GM15510 (cell line): ENCODE measurements around the gene TMX4.

Experiments used
- POLR2A ChIP-seq: IDR thresholded peaks from 3 replicates; pipeline ENCODE4 v1.6.1; 2011; ENCODE audit warnings: borderline replicate concordance; ENCODE audit not compliant: insufficient read length; ENCODE audit errors: extremely low read depth

TMX4 gene

GRCh38 chr20:7940341-7940740 lies 79.2 kb downstream of the TMX4 start, which contains the start of gene HAO1:
HAO1 (minus strand) TSS chr20:7940458; CDS start chr20:7940422, 36 bp downstream.
- no peak for TF ChIP-seq POLR2A

DNA sequence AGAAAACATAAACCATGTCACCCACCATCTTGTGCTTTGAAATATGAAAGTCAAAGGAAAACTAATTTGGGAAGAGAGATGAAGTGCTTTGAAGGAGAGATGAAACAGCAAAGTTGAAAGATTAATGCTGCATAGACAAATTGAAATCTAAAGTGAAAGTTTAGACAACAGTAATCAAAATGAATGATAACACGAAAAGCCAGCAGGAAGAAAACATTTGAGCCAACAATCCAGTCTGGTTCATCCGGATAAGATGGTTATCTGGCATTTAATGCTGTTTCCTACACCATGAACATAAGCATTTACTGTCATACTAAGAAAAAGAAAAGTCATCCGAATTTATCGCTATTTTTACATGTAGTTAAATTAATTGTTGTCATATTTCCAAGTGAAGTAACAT lies 79.9 kb downstream of the TMX4 start:
- TF ChIP-seq POLR2A: no peak

- TF ChIP-seq POLR2A: no peak
These were observed 81.5 kb downstream of the TMX4 start for GRCh38 chr20:7938058-7938457.

GRCh38 chr20:7937328-7937727 lies 82.2 kb downstream of the TMX4 start:
- TF ChIP-seq POLR2A: no peak

DNA sequence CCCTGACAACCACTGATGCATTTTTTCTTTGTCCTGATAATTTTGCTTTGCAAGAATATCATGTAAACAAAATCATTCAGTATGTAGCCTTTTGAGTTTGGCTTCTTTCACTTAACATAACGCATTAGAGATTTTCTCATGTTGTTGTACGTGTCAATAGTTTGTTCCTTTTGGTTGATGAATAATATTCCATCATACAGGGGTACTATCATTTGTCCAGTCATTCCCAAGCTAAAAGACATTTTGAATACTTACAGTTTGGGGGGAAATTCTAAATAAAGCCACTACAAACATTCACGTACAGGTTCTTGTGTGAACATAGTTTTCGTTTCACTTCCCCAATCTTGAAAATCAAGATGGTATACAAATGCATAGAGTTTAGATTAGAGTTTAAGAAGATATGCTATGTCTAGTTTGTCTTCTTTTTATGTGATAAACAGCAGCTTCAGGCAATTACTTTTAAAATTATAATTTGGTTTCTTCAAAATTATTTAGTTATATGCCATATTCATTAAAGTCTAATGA lies 84.5 kb downstream of the TMX4 start:
- no peak for TF ChIP-seq POLR2A

- TF ChIP-seq POLR2A: no peak
These were observed 86.2 kb downstream of the TMX4 start for GRCh38 chr20:7933346-7933745.

DNA sequence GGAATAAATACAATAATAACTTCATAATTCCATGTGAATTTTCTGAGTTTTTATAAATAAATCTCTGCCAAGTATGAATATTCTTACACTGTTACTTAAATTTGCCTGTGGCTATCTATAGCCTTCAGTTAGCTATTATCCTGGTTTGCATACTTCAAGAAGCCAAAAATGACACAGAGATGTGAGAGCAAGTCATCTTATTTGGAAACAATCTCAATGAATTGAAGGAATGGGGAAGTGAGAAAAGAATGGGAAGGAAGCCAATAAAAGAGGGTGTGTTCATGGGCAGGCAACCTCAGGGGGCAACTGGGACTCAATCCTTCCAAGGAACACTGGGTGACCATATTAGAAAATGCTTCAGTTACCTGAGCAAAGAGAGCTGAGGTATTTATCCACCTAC lies 89.2 kb downstream of the TMX4 start:
- TF ChIP-seq POLR2A: no peak
